Thoracic aorta (tissue), 2 donors: ENCODE measurements around the gene NDUFS8. TPM values are rescaled to one million over a fixed set of nuclear protein-coding genes. Genes with fewer than 3 reads are reported as not detected.
"Not testable (repeated sequence)": the region's sequence is repeated elsewhere in the genome, so short reads cannot be mapped to it uniquely, and the experiment has no call there.

ENCODE experiments used
- ATAC-seq: fragments of 150-250 bp; one replicate; pipeline ENCODE4 v1.8.0; 2017; ENCODE audit warnings: low read depth; ENCODE audit not compliant: insufficient number of reproducible peaks, low FRiP score
- DNase-seq: peaks from one replicate; pipeline ENCODE4 v3.0.0-alpha.2; 2020; ENCODE audit warnings: low spot score
- H3K27ac ChIP-seq, 2 donors: fragments of 200-600 bp; sonication (generic); 1 replicate in 1 of 2; 2 replicates in 1 of 2; pipeline ENCODE4 v1.5.1; 2016; ENCODE audit warnings: mild to moderate bottlenecking in 2 of 2, moderate library complexity in 2 of 2
- H3K27me3 ChIP-seq: fragments of 200-600 bp; sonication (generic); replicated peaks from 2 replicates; pipeline ENCODE4 v1.6.0; 2016; ENCODE audit warnings: mild to moderate bottlenecking; ENCODE audit not compliant: insufficient read depth
- H3K36me3 ChIP-seq: fragments of 200-600 bp; sonication (generic); one replicate; pipeline ENCODE4 v1.5.1; 2016
- H3K4me1 ChIP-seq, 2 donors: fragments of 200-600 bp; sonication (generic); 1 replicate in 1 of 2; 2 replicates in 1 of 2; pipeline versions ENCODE4 v1.5.1 to v1.6.0; 2016; ENCODE audit warnings: low read depth in 2 of 2, mild to moderate bottlenecking in 1 of 2; ENCODE audit not compliant: control insufficient read depth in 1 of 2
- H3K4me3 ChIP-seq: fragments of 200-600 bp; sonication (generic); 2 replicates; pipeline ENCODE4 v1.5.1; 2016; ENCODE audit warnings: mild to moderate bottlenecking
- H3K9me3 ChIP-seq: fragments of 200-600 bp; sonication (generic); 2 replicates; pipeline ENCODE4 v1.5.1; 2016
- CTCF ChIP-seq: fragments of 200-600 bp; sonication (generic); IDR thresholded peaks from one replicate; pipeline ENCODE4 v1.5.1; 2019; ENCODE audit warnings: antibody characterized with exemption
- total RNA-seq, 2 donors: library from RNA; depleted of rRNA; stranded (reverse); fragments of >200 nt; gene quantifications; one replicate each; pipeline versions ENCODE4 v1.1.0 to v1.2.3, GENCODE V29; 2016

NDUFS8 gene
- 10 to 100 TPM; 85.8 to 96.5 TPM for total RNA-seq

GRCh38 chr11:68030318-68031143, at the start of gene NDUFS8:
Gene NDUFS8 (plus strand): TSS chr11:68030681. CDS start chr11:68032152, 1,471 bp downstream.
- ATAC-seq = peak; percentile 99
- peak; percentile 94 for DNase-seq
- Histone ChIP-seq H3K4me1 (peaks cover 12 to 22% of the 10 kb centered on the region in 2 donors), H3K27ac (peak within 1 kb of the TSS; percentile 84 to 86), H3K4me3 (peak within 1 kb of the TSS; percentile 97), H3K9me3 (no peaks in the 10 kb centered on the region), H3K27me3 (no peaks in the 10 kb centered on the region), H3K36me3 (peaks cover 9% of the 10 kb centered on the region)
- no peak for TF ChIP-seq CTCF

GRCh38 chr11:67981226-67981625, 49.3 kb upstream of the NDUFS8 start:
- H3K4me1 ChIP-seq, H3K27me3 ChIP-seq, H3K9me3 ChIP-seq, H3K27ac ChIP-seq, H3K4me3 ChIP-seq, DNase-seq, H3K36me3 ChIP-seq, ATAC-seq: not testable (repeated sequence)

GRCh38 chr11:67982255-67982857, 48.1 kb upstream of the NDUFS8 start:
- not testable (repeated sequence) for H3K27me3 ChIP-seq, ATAC-seq, H3K4me3 ChIP-seq, H3K4me1 ChIP-seq, H3K27ac ChIP-seq, H3K9me3 ChIP-seq, H3K36me3 ChIP-seq, DNase-seq

GRCh38 chr11:67983951-67984350, 46.5 kb upstream of the NDUFS8 start:
- no peak for TF ChIP-seq CTCF
- H3K27ac ChIP-seq = no peak overlapping the region
- no peaks in the 10 kb centered on the region for H3K9me3 ChIP-seq
- DNase-seq = no peak
- H3K36me3 ChIP-seq = no peaks in the 10 kb centered on the region
- no peak overlapping the region for H3K4me3 ChIP-seq
- no peaks in the 10 kb centered on the region for H3K4me1 ChIP-seq
- no peak for ATAC-seq
- no peaks in the 10 kb centered on the region for H3K27me3 ChIP-seq

- not testable (repeated sequence) for H3K36me3 ChIP-seq, H3K27ac ChIP-seq, H3K9me3 ChIP-seq, H3K4me1 ChIP-seq, ATAC-seq, H3K4me3 ChIP-seq, DNase-seq, H3K27me3 ChIP-seq
These were observed 45.2 kb upstream of the NDUFS8 start for GRCh38 chr11:67985302-67985701.

- not testable (repeated sequence) for H3K27me3 ChIP-seq, H3K27ac ChIP-seq, H3K4me1 ChIP-seq, H3K36me3 ChIP-seq, H3K9me3 ChIP-seq, ATAC-seq, DNase-seq
- peak overlapping the region; percentile 47 for H3K4me3 ChIP-seq
These were observed 39.7 kb upstream of the NDUFS8 start for GRCh38 chr11:67990546-67991346.

GRCh38 chr11:67991347-67992121, 38.9 kb upstream of the NDUFS8 start:
- not testable (repeated sequence) for H3K9me3 ChIP-seq, H3K27ac ChIP-seq, H3K4me1 ChIP-seq, DNase-seq, H3K36me3 ChIP-seq, H3K27me3 ChIP-seq, ATAC-seq
- H3K4me3 ChIP-seq = peak overlapping the region; percentile 47
